Skeletal muscle tissue (tissue), 4 donors: Measurements from ENCODE around the gene AKT3. TPM values are rescaled to one million over a fixed set of nuclear protein-coding genes. Genes with fewer than 3 reads are reported as not detected.
"Not testable (repeated sequence)": the region's sequence is repeated elsewhere in the genome, so short reads cannot be mapped to it uniquely, and the experiment has no call there.

ENCODE experiments used
- H3K27ac ChIP-seq: one replicate; pipeline ENCODE4 v1.7.0; 2013; ENCODE audit warnings: mild to moderate bottlenecking, low read depth, low read length, inconsistent platforms
- H3K27me3 ChIP-seq, 3 donors: one replicate each; pipeline ENCODE4 v1.7.0; 2013; ENCODE audit warnings: low read length in 3 of 3; ENCODE audit not compliant: control insufficient read depth in 3 of 3, insufficient read depth in 3 of 3
- H3K36me3 ChIP-seq, 3 donors: one replicate each; pipeline ENCODE4 v1.7.0; 2013; ENCODE audit warnings: low read length in 3 of 3; ENCODE audit not compliant: control insufficient read depth in 3 of 3, insufficient read depth in 3 of 3
- H3K4me1 ChIP-seq, 3 donors: one replicate each; pipeline ENCODE4 v1.7.0; 2013; ENCODE audit warnings: low read length in 3 of 3, mild to moderate bottlenecking in 3 of 3; ENCODE audit not compliant: control insufficient read depth in 3 of 3, insufficient read depth in 3 of 3
- H3K4me3 ChIP-seq, 3 donors: one replicate each; pipeline ENCODE4 v1.7.0; 2013; ENCODE audit warnings: low read length in 3 of 3
- H3K9ac ChIP-seq, 3 donors: one replicate each; pipeline ENCODE4 v1.7.0; 2013; ENCODE audit warnings: low read length in 3 of 3, mild to moderate bottlenecking in 3 of 3, moderate library complexity in 2 of 3, low read depth in 1 of 3
- H3K9me3 ChIP-seq, 3 donors: one replicate each; pipeline ENCODE4 v1.7.0; 2013; ENCODE audit warnings: low read length in 3 of 3; ENCODE audit not compliant: control insufficient read depth in 3 of 3
- total RNA-seq: library from RNA; depleted of rRNA; stranded (reverse); fragments of >200 nt; gene quantifications from one replicate; pipeline ENCODE4 v1.2.3, GENCODE V29; 2014
- donor health status: Osteomylitis.

AKT3 gene
- 28.7 TPM for total RNA-seq

GRCh38 chr1:243850202-243850451 is at the start of gene AKT3:
Gene AKT3, minus strand, starts transcription at chr1:243850243. Its CDS starts 7,073 bp downstream, at chr1:243843170.
- Histone ChIP-seq H3K9me3 (no peaks in the 10 kb centered on the region), H3K27me3 (peaks cover 0 to 15% (median 0%) of the 10 kb centered on the region in 3 donors), H3K4me3 (peak within 1 kb of the TSS; percentile 70 to 88 (median 75)), H3K36me3 (no peaks in the 10 kb centered on the region), H3K27ac (peak within 1 kb of the TSS; percentile 81), H3K9ac (peak within 1 kb of the TSS; percentile 59 to 80 (median 76)), H3K4me1 (peaks cover 4 to 9% (median 4%) of the 10 kb centered on the region in 3 donors)

GRCh38 chr1:243898278-243898677 is 48.2 kb upstream of the AKT3 start:
- H3K27ac ChIP-seq, result no peak overlapping the region
- H3K9ac ChIP-seq, result no peak overlapping the region
- H3K4me3 ChIP-seq, result no peak overlapping the region
- no peaks in the 10 kb centered on the region for H3K9me3 ChIP-seq
- no peaks in the 10 kb centered on the region for H3K36me3 ChIP-seq
- H3K27me3 ChIP-seq, result peaks cover 0 to 5% (median 0%) of the 10 kb centered on the region in 3 donors
- no peaks in the 10 kb centered on the region for H3K4me1 ChIP-seq

GRCh38 chr1:243896313-243896712 is 46.3 kb upstream of the AKT3 start:
- Histone ChIP-seq H3K4me3 (no peak overlapping the region), H3K4me1 (no peaks in the 10 kb centered on the region), H3K27ac (no peak overlapping the region)

GRCh38 chr1:243892456-243892855 is 42.4 kb upstream of the AKT3 start:
- peaks cover 0 to 5% (median 0%) of the 10 kb centered on the region in 3 donors for H3K27me3 ChIP-seq

More at GRCh38 chr1:243896313-243896712, 46.3 kb upstream of the AKT3 start:
- H3K9ac ChIP-seq, result no peak overlapping the region
- H3K36me3 ChIP-seq, result no peaks in the 10 kb centered on the region
- H3K27me3 ChIP-seq, result peaks cover 0 to 5% (median 0%) of the 10 kb centered on the region in 3 donors
- H3K9me3 ChIP-seq, result no peaks in the 10 kb centered on the region

GRCh38 chr1:243890576-243890975 is 40.5 kb upstream of the AKT3 start:
- no peaks in the 10 kb centered on the region for H3K9me3 ChIP-seq
- H3K36me3 ChIP-seq, result no peaks in the 10 kb centered on the region
- no peaks in the 10 kb centered on the region for H3K27me3 ChIP-seq
- H3K27ac ChIP-seq, result no peak overlapping the region
- H3K9ac ChIP-seq, result no peak overlapping the region
- no peak overlapping the region for H3K4me3 ChIP-seq
- no peaks in the 10 kb centered on the region for H3K4me1 ChIP-seq

More at GRCh38 chr1:243892456-243892855, 42.4 kb upstream of the AKT3 start:
- H3K4me1 ChIP-seq, result no peaks in the 10 kb centered on the region
- no peak overlapping the region for H3K4me3 ChIP-seq
- no peaks in the 10 kb centered on the region for H3K36me3 ChIP-seq
- H3K27ac ChIP-seq, result no peak overlapping the region
- H3K9ac ChIP-seq, result no peak overlapping the region
- no peaks in the 10 kb centered on the region for H3K9me3 ChIP-seq

GRCh38 chr1:243885806-243886205 is 35.8 kb upstream of the AKT3 start:
- no peaks in the 10 kb centered on the region for H3K36me3 ChIP-seq
- no peak overlapping the region for H3K9ac ChIP-seq
- no peaks in the 10 kb centered on the region for H3K27me3 ChIP-seq
- H3K4me1 ChIP-seq, result no peaks in the 10 kb centered on the region
- no peak overlapping the region for H3K4me3 ChIP-seq
- H3K27ac ChIP-seq, result no peak overlapping the region
- no peaks in the 10 kb centered on the region for H3K9me3 ChIP-seq

- no peaks in the 10 kb centered on the region for H3K27me3 ChIP-seq
- H3K4me3 ChIP-seq, result no peak overlapping the region
- H3K4me1 ChIP-seq, result no peaks in the 10 kb centered on the region
- H3K36me3 ChIP-seq, result no peaks in the 10 kb centered on the region
- H3K9me3 ChIP-seq, result no peaks in the 10 kb centered on the region
- H3K9ac ChIP-seq, result no peak overlapping the region
- H3K27ac ChIP-seq, result no peak overlapping the region
Measured at GRCh38 chr1:243884603-243885002, 34.6 kb upstream of the AKT3 start.

GRCh38 chr1:243883551-243883950 is 33.5 kb upstream of the AKT3 start:
- H3K27ac ChIP-seq, result no peak overlapping the region
- H3K4me1 ChIP-seq, result no peaks in the 10 kb centered on the region
- H3K4me3 ChIP-seq, result no peak overlapping the region
- H3K36me3 ChIP-seq, result no peaks in the 10 kb centered on the region
- H3K27me3 ChIP-seq, result no peaks in the 10 kb centered on the region
- no peak overlapping the region for H3K9ac ChIP-seq
- no peaks in the 10 kb centered on the region for H3K9me3 ChIP-seq

GRCh38 chr1:243882276-243882675 is 32.2 kb upstream of the AKT3 start:
- no peak overlapping the region for H3K4me3 ChIP-seq
- no peak overlapping the region for H3K9ac ChIP-seq
- H3K27me3 ChIP-seq, result no peaks in the 10 kb centered on the region
- H3K36me3 ChIP-seq, result no peaks in the 10 kb centered on the region
- no peaks in the 10 kb centered on the region for H3K4me1 ChIP-seq
- no peak overlapping the region for H3K27ac ChIP-seq
- H3K9me3 ChIP-seq, result no peaks in the 10 kb centered on the region

GRCh38 chr1:243877058-243877457 is 27.0 kb upstream of the AKT3 start:
- H3K27me3 ChIP-seq, result not testable (repeated sequence)

More at GRCh38 chr1:243877058-243877457, 27.0 kb upstream of the AKT3 start:
- H3K9me3 ChIP-seq, H3K4me1 ChIP-seq, H3K36me3 ChIP-seq, H3K9ac ChIP-seq, H3K4me3 ChIP-seq, H3K27ac ChIP-seq: not testable (repeated sequence)
